Astrocyte of the cerebellum (primary cell): Measurements from ENCODE around the gene DUSP8.

Experiments
- DNase-seq: peaks from one replicate; pipeline ENCODE4 v3.0.0-alpha.2; 2011; ENCODE audit warnings: low read depth
- H3K4me3 ChIP-seq: 2 replicates; pipeline ENCODE4 v1.5.1; 2011; ENCODE audit warnings: mild to moderate bottlenecking, low read depth, low read length, moderate library complexity
- in situ Hi-C: cut with HindIII; loops from 2 replicates; pipeline ENCODE4 v1.10.0; 2017; ENCODE audit warnings: low sequenced_read_pairs
- TF ChIP-seq, protein P1 (sequence below): IDR thresholded peaks from 2 replicates; pipeline ENCODE4 v1.5.1; 2012; ENCODE audit warnings: low read length, low read depth, moderate library complexity, mild to moderate bottlenecking; ENCODE audit errors: missing control alignments

Gene DUSP8

DNA sequence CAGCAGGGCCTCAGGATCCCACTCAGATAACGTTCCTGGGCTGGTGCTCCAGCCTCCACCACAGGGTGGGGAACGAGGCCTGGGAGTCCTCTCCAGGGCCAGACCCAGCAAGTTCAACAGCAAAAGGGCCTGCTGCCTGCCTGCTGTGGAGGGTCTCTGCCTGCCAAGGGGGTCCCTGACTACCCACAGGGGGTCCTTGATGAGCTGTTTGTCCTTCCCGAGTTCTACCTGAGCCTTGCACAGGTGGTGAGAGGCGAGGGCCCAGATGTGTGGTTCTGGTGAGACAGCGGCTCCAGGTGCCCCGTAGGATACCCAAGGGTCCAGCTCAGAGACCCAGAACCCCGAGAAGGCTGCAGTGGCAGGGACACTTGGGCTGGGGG, 4.4 kb downstream of the DUSP8 start:
- H3K4me3 ChIP-seq, result no peak overlapping the region
- TF ChIP-seq, protein P1, sequence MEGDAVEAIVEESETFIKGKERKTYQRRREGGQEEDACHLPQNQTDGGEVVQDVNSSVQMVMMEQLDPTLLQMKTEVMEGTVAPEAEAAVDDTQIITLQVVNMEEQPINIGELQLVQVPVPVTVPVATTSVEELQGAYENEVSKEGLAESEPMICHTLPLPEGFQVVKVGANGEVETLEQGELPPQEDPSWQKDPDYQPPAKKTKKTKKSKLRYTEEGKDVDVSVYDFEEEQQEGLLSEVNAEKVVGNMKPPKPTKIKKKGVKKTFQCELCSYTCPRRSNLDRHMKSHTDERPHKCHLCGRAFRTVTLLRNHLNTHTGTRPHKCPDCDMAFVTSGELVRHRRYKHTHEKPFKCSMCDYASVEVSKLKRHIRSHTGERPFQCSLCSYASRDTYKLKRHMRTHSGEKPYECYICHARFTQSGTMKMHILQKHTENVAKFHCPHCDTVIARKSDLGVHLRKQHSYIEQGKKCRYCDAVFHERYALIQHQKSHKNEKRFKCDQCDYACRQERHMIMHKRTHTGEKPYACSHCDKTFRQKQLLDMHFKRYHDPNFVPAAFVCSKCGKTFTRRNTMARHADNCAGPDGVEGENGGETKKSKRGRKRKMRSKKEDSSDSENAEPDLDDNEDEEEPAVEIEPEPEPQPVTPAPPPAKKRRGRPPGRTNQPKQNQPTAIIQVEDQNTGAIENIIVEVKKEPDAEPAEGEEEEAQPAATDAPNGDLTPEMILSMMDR, result no peak
- DNase-seq, result no peak
- in situ Hi-C loops, result no loop called here

GRCh38 chr11:1567052-1567720, 4.9 kb downstream of the DUSP8 start:
- TF ChIP-seq, protein P1, result no peak
- in situ Hi-C loops, result no loop called here
- no peak overlapping the region for H3K4me3 ChIP-seq
- DNase-seq, result no peak

- TF ChIP-seq, protein P1, result peak; percentile 21
- in situ Hi-C loops, result no loop called here
- no peak overlapping the region for H3K4me3 ChIP-seq
- no peak for DNase-seq
These were observed 5.6 kb downstream of the DUSP8 start for GRCh38 chr11:1566381-1567051.

- DNase-seq, result no peak
- in situ Hi-C loops, result no loop called here
- TF ChIP-seq, protein P1, result no peak
- no peak overlapping the region for H3K4me3 ChIP-seq
These were observed 6.2 kb downstream of the DUSP8 start for GRCh38 chr11:1565904-1566247.

- in situ Hi-C loops, result no loop called here
- no peak for DNase-seq
- H3K4me3 ChIP-seq, result no peak overlapping the region
- TF ChIP-seq, protein P1, result no peak
These were observed 6.7 kb downstream of the DUSP8 start for GRCh38 chr11:1565173-1565903.

DNA sequence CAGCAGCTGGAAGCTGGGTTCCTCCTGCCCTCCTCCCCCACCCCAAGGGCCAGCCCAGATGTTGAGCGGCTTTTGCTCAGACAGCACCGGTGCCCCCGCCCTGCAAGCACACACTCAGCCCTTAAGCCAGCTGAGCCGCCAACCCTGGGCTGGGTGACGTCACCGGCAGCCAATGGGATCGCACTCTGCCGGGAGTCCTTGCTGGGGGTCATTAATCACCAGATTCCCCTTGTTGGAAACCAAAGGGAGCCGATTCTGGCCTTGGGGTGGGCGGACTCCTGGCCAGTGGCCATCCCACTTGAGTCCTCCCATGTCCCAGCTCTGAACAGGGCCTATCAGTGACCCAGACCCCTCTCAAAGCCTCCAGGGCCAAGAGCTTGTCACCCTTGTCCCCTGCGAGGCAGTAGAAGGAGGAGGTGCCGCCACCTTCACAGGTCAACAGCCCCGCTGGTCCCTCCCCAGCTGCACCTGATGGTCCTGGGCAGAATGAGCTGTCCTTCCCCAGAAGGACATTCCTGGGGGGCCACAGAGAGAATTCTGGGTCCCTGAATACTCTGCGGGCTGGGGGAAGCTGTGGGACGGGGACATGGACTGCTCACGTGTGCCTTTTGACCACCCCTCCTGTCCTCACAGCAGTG, 7.4 kb downstream of the DUSP8 start:
- peak; percentile 49 for DNase-seq
- in situ Hi-C loops, result no loop called here
- TF ChIP-seq, protein P1, result no peak
- H3K4me3 ChIP-seq, result no peak overlapping the region
